ENCODE results near the gene SNAPC3. TPM values are rescaled to one million over a fixed set of nuclear protein-coding genes. Genes with fewer than 3 reads are reported as not detected.
A peak's percentile ranks its signal among the peaks of the same experiment; 100 is the strongest.

SNAPC3 gene
- total RNA-seq, 1 experiment from 2014 or later = 27.5 TPM

DNA sequence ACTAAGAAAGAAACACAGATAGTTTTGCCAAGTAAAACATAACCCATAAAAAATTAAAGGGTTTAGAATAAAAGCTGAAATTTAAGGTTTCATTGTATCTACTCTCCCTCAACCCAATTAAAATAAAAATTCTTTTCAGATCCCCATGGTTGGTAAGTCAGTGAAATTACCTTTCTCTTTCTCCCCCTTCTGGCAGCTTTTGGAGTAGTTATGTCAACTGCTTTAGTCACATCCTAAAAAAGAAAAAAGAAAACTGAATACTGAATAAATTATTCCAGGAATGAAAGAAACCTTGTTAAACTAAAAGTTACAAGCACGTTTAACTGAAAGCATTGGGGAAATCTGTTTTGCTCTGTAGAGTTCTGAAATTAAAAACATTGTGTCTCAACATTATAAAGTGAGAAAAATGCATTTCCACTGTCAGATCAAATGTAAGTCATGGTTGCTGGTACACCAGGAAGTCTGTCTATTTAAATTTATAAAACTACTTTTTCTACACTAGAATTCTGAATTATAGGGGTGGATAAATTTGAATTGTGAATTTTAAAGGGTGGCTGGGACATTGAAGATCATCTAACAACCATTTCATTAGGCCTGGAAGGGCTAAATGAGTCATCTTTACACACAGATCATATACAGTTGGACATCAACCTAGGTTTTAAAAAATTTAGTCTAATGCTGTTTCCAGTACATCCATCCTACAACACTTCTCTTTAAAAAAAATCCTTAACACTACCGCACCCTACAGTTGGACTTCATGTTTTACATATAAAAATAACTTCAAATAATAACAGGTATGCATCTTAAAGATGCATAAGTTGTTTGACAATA, 63.4 kb downstream of the SNAPC3 start:
- DNase-seq (ENCODE audit: extremely low read depth, low read depth) = no peak

- no peak for DNase-seq (ENCODE audit: extremely low read depth, low read depth)
Observed at GRCh38 chr9:15491950-15492349, 69.3 kb downstream of the SNAPC3 start.

GRCh38 chr9:15492485-15493150, 69.9 kb downstream of the SNAPC3 start:
- DNase-seq (ENCODE audit: extremely low read depth, low read depth) = no peak

DNA sequence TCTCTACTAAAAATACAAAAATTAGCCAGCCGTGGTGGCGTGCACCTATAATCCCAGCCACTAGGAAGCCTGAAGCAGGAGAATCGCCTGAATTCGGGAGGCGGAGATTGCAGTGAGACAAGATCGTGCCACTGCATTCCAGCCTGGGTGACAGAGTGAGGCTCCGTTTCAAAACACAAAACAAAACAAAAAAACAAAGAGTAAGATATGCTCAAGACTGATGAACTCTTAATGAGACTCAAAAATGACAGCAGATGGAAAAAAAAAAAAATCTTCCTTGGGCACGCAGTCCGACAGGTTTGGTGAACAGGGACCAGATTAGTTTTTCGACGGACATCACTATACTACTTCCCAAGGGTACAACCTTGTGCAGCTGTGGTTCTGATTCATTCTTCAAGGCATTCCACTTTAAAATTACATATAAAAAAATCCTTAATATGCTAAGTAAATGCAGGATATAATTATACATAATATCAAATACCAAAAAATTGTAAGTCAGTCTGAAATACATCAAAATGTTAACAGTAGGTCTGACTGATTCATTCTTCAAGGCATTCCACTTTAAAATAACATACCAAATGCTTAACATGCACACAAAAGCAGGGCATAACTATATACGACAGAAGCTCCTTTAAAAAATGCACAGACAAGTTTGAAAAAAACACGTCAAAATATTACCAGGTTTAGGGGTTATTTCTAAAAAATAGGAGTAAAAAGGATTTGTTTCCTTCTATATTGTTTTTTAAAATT, 75.7 kb downstream of the SNAPC3 start:
- no peak for DNase-seq (ENCODE audit: extremely low read depth, low read depth)

- DNase-seq (ENCODE audit: extremely low read depth, low read depth) = no peak
Observed at GRCh38 chr9:15499139-15499538, 76.5 kb downstream of the SNAPC3 start.

- DNase-seq (ENCODE audit: extremely low read depth, low read depth) = no peak
Observed at GRCh38 chr9:15501179-15501578, 78.5 kb downstream of the SNAPC3 start.

DNA sequence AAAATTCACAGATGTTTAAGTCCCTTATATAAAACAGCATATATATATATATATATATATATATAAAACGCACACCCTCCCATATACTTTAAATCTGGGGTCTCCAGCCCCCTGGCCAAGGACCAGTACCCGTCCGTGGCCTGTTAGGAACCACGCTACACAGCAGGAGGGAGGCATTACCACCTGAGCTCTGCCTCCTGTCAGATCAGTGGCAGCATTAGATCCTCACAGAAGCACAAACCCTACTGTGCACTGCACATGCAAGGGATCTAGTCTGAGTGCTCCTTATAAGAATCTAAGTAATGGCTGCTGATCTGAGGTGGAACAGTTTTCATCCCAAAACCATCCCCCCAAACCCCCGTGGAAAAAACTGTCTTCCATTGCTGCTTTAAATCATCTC, 79.1 kb downstream of the SNAPC3 start:
- DNase-seq (ENCODE audit: extremely low read depth, low read depth) = no peak

GRCh38 chr9:15505921-15506320, 83.2 kb downstream of the SNAPC3 start:
- no peak for DNase-seq (ENCODE audit: extremely low read depth, low read depth)

- DNase-seq (ENCODE audit: extremely low read depth, low read depth) = peak; percentile 8
Observed at GRCh38 chr9:15509931-15510788, 87.5 kb downstream of the SNAPC3 start.

DNA sequence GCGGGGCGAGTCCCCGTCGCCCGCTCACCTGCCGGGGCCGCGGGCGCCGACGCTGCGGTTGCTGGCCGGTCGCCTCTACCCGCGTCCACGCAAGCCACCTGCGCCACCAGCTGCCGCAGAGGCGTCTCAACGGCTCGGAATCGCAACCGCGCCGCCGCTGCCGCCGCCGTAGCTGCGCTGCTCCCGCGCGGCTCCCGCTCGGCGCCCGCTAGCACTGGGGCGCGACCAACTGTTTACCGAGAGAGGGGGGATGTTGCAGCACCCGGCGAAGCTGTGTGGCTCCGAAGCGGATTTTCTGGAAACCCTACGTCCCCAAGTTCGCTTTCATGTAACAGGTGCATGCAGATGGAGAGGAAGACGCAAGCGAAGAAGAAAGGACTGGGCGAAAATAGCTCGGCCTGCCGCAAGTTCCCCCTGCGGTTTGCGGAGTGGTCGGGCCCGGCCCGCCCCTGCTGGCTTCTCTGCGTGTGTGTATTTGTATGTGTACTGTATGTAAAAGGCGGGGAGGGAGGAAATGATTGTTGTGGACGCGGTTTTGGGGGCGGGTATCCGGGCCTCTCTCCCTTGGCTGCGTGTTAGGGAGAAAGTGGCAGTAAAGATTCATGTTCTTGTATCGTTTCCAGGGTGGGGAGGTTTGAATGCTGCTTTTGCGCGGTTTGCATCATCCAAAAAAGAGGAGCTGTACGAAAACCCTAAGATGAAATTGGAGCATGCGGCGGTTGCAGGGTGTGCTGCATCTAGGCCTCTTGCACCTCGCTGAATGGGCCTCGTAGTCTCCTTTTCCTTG, 88.3 kb downstream of the SNAPC3 start, which contains the start of gene PSIP1:
TSS of gene PSIP1 (minus strand) at position 182 of the 787 bp plus-strand sequence. CDS start 782 bp downstream, outside the sequence.
- DNase-seq (ENCODE audit: extremely low read depth, low read depth) = peak; percentile 46

Small RNA genes lying within 50 kb of the gene (small RNA-seq; reads per million reads assigned to genes)
- 0 reads per million in 2 experiments for gene RNU6-319P

Other genes starting within 250 kb of the SNAPC3 start
- gene TTC39B, start 115.7 kb upstream of the SNAPC3 start, total RNA-seq (2014; rRNA removed; shearing (Covaris generic)) = 6.6 and 10.5 TPM in 2 replicates
- gene PSIP1, start 88.1 kb downstream of the SNAPC3 start, total RNA-seq (2014; rRNA removed; shearing (Covaris generic)) = 72.1 and 74.8 TPM in 2 replicates
- gene CCDC171, start 130.2 kb downstream of the SNAPC3 start, total RNA-seq (2014; rRNA removed; shearing (Covaris generic)) = 1.9 and 2.6 TPM in 2 replicates

All from NCI-H460 (cell line).